LHCN-M2 (cell line): ENCODE data around the gene CX3CL1. TPM values are rescaled to one million over a fixed set of nuclear protein-coding genes. Genes with fewer than 3 reads are reported as not detected.

Experiments
- total RNA-seq: library from RNA; depleted of rRNA; stranded (reverse); fragments of >200 nt; gene quantifications from 2 replicates; pipeline ENCODE4 v1.2.3, GENCODE V29; 2014; rRNA removed

Gene CX3CL1
- total RNA-seq, 1 experiment from 2014 or later, result not detected

Other genes starting within 250 kb of the CX3CL1 start
- 102 and 109 TPM in 2 replicates for gene PSME3IP1, start 186.5 kb upstream of the CX3CL1 start, total RNA-seq
- gene RSPRY1, start 186.2 kb upstream of the CX3CL1 start, total RNA-seq, result 32.6 and 34.9 TPM in 2 replicates
- 73.9 and 76.1 TPM in 2 replicates for gene ARL2BP, start 127.2 kb upstream of the CX3CL1 start, total RNA-seq
- not detected in 2 replicates for gene PLLP, start 87.8 kb upstream of the CX3CL1 start, total RNA-seq
- not detected in 2 replicates for gene CCL22, start 13.7 kb upstream of the CX3CL1 start, total RNA-seq
- gene CCL17, start 32.3 kb downstream of the CX3CL1 start, total RNA-seq, result not detected in 2 replicates
- 55.4 and 56.9 TPM in 2 replicates for gene CIAPIN1, start 74.9 kb downstream of the CX3CL1 start, total RNA-seq
- 47.1 and 51.1 TPM in 2 replicates for gene COQ9, start 75.0 kb downstream of the CX3CL1 start, total RNA-seq
- 111 and 164 TPM in 2 replicates for gene POLR2C, start 90.2 kb downstream of the CX3CL1 start, total RNA-seq
- gene DOK4, start 114.0 kb downstream of the CX3CL1 start, total RNA-seq, result 36.5 and 36.6 TPM in 2 replicates
- gene CCDC102A, start 164.1 kb downstream of the CX3CL1 start, total RNA-seq, result 7.7 and 9.9 TPM in 2 replicates
- gene ADGRG5, start 170.2 kb downstream of the CX3CL1 start, total RNA-seq, result not detected in 2 replicates